ENCODE results near the gene FOLR1.

DNA sequence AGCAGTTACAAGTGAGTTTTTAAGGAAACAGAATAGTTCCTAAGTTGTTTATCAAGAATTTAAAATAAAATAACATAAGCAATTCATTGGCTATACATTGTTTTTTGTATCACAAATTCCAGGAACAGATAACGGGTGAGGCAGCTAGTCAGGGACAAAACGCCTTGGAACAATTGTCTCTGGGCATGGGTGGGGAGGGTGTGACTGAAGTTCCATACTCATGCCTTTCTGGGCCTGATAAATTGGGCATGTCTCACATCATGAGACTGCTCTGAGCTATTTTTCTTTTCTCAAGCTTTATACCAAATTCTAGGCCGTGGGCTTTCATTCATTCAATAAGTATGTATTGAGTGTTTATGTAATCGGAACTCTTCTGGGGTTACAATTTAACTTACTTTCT is 34.8 kb upstream of the FOLR1 start:
- TF ChIP-seq CEBPB (tag; IDR thresholded peaks at IDR 0.05) (no peak), GABPA (tag; conservative IDR thresholded peaks at IDR 0.05; ENCODE audit: low read depth) (no peak), NKRF (IDR thresholded peaks at IDR 0.05; ENCODE audit: borderline replicate concordance) (no peak), SP1 (CRISPR knock-in tag; IDR thresholded peaks at IDR 0.05) (no peak)

Measured in K562 (cell line).